ENCODE results near the gene SLC35E1.
"Not testable (repeated sequence)": the region's sequence is repeated elsewhere in the genome, so short reads cannot be mapped to it uniquely, and the experiment has no call there.

Gene SLC35E1

GRCh38 chr19:16522559-16523377 is 49.4 kb downstream of the SLC35E1 start:
- no peak for DNase-seq (ENCODE audit: low spot score)

DNA sequence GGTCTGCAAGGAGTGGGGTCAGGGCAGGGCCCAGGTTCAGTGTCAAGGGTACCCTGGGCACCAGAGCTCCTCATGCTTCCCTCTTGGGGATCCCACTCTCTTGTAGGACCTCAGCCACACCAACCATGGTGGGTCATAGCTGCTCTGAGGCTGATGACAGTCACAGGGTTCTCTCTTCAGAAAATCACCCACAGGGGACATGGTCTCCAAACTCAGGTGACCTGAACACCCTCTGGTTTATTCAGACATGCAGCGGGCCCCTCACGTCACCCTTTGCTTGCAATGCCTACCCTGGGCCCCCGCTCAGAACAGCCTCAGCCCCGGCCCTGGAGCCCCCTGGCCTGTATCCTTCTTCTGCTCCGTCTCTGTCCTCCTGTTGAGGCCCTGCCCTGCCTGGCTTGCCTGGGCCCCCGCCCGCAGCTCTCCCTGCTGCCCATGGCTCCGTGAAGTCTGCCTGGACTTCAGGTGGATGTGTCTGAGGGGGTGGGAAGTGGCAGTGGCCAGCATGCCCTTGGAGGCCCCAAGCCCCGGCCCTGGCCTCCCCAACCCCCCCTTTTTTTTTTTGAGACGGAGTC is 50.4 kb downstream of the SLC35E1 start:
- no peak for DNase-seq (ENCODE audit: low spot score)

DNA sequence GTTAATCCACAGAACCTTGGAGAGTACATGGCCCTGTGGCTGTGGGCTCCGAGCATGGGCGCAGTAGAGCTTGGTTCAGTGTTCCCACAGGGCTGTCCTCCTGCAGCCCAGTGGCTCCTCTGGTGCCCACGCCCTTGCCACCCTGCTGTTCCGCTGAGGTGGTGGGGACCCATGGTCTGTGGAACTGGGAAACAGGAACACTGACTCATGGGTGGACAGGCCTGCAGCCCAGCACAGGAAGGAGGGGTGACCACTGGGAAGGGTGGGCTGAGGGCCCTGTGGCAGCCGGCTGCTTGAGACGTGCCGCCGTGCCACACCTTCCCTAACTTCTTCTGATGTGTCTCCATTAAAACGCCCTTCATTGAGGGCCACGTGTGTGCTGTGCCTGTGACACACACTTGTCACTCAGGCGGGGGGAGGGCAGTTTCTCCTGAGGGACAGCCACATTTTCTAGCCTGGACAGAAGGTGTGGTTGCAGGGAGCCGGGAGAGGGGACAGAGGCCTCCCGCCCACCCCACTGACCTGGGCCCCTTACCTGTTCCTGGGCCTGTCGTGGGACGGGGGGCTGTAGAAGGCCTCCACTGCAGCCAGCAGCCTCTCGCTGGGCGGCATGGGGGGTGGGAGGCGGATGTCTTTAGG is 51.1 kb downstream of the SLC35E1 start:
- no peak for DNase-seq (ENCODE audit: low spot score)

DNA sequence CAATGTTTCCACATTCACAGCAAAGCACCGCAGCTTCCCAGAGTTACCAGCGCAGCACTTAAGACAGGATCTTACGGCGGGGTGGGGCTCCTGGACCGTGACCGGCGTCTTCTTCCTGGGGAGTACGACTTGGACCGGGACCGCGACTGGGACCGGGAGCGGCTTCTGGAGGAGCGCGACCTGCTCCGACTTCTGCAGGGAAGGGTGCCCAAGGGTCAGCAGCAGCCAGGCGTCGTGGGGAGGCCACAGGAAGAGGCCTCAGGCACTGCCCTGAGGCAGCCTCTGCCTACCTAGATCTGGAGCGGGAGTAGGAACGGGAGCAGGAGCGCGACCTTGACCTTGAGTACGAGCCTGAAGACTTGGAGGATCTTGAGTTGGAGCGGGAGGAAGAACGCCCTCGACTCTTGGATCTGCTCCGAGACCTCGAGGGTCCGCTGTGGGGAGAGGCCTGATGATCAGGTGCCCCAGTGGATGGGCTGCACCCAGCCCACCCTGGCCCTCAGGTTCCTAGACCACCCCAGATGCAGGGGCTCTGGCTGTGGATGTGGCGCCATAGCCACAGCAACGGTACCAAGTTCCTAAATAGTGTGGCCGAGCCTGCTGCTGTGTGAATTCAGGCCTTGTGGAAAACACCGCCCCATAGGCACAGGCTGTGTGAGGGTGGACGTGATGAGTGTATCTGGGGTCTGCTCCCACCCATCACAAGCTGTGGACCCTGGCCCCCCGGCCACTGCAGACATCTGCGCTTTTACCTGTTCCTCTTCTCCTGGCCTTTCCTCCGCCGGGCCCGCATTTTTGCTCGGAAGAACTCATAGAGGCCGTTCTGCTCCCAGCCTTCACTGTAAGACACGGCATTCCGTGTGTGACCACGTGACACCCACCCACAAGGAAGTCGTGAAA is 51.9 kb downstream of the SLC35E1 start:
- DNase-seq (ENCODE audit: low spot score): no peak

DNA sequence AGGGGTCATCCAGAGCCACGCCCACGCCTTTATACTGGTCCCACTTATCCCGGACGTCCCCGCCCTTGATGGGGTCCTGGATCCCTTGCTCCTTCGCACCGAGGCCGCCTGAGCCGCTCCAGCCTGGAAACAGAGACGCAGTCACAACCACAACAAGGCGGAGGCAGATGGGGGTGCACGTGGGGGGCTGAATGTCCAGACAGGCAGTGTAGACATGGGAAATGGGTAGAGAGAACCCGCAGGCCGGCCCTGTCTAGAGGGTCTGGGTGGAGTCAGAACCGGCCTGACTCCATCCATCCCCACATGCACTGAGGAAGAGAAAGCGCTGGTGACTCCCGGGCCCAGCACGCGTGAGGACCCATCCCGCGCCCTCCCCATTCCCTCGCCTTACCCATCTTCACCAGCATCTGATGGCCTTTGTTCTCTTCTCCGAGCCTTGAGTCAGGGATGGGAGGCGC is 53.0 kb downstream of the SLC35E1 start:
- no peak for DNase-seq (ENCODE audit: low spot score)

- DNase-seq (ENCODE audit: low spot score): no peak
Observed at GRCh38 chr19:16518483-16519229, 53.6 kb downstream of the SLC35E1 start.

GRCh38 chr19:16518061-16518460 is 54.2 kb downstream of the SLC35E1 start:
- DNase-seq (ENCODE audit: low spot score): no peak

DNA sequence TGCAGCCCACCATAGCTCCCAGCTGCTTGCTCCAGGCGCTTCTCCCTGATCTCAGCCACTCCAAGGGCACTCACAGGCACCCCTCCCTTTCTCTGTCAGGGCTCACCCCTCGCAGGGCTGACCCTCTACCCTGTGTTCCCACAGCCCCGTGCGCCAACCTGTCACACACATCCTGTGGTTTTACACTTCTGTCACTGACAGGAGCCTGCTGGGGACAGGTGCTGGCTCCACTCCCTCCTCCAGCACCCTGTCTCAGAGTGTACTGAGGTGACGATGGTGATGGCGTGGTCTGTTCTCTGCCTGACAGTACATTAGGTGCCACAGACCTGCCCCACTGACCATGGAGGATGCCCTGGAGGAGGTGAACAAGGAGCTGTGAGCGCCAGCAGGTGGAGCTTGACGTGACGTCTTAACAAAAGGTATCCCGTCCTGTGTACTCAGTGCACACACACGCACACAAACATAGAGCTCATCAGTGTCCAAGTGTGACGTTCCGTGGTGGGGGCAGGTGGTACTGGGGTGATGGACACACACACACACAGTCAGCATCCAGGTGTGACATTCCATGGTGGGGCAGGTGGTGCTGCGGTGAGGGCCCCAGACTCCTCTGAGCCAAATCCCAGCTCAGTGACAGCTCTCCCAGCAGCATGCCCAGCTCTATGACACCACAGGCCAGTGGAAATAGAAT is 55.1 kb downstream of the SLC35E1 start:
- no peak for DNase-seq (ENCODE audit: low spot score)

GRCh38 chr19:16516381-16516780 is 55.8 kb downstream of the SLC35E1 start:
- DNase-seq (ENCODE audit: low spot score): no peak

DNA sequence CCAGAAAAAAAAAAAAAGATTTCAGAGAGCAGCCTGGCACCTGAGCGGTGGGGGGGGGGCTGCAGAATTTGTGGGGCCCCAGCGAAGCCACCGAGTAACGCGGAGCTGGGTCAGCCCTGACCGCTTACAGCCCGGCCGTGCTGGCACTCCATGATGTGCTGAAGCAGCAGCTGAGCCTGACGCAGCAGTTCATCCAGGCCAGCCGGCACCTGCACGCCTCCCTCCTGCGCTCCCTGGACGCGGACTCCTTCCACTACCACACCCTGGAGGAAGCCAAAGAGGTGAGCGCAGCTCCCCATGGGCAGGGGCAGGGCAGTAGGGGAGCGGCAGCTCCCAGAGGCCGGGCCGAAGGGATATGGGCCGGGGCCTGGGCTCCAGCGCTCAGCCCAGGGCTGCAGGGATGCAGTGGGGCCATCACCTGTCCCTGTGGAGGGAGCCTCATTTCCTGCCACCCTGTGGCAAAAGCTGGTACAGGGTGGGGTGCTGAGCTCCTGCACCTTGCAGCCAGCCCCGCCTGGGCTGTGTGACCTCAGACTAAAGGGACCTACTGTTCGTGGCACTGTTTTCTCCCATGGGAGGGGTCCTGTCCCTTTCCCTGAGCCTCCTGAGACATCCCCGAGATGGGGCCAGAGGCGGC is 57.7 kb downstream of the SLC35E1 start:
- DNase-seq (ENCODE audit: low spot score): no peak

DNA sequence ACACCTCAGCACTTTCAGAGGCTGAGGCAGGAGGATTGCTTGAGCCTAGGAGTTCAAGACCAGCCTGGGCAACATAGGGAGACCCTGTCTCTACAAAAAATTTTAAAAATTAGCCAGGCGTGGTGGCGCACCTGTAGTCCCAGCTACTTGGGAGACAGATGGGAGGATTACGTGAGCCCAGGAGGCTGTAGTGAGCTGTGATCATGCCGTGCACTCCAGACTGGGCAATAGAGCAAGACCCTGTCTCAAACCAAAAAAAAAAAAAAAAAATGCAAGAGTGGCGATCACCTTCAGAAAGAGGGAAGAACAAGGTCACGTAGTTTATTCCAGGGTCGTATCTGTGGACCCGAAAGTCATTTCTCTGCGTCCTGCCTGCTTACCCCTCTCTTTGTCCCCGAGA is 59.6 kb downstream of the SLC35E1 start:
- not testable (repeated sequence) for DNase-seq (ENCODE audit: low spot score)

DNA sequence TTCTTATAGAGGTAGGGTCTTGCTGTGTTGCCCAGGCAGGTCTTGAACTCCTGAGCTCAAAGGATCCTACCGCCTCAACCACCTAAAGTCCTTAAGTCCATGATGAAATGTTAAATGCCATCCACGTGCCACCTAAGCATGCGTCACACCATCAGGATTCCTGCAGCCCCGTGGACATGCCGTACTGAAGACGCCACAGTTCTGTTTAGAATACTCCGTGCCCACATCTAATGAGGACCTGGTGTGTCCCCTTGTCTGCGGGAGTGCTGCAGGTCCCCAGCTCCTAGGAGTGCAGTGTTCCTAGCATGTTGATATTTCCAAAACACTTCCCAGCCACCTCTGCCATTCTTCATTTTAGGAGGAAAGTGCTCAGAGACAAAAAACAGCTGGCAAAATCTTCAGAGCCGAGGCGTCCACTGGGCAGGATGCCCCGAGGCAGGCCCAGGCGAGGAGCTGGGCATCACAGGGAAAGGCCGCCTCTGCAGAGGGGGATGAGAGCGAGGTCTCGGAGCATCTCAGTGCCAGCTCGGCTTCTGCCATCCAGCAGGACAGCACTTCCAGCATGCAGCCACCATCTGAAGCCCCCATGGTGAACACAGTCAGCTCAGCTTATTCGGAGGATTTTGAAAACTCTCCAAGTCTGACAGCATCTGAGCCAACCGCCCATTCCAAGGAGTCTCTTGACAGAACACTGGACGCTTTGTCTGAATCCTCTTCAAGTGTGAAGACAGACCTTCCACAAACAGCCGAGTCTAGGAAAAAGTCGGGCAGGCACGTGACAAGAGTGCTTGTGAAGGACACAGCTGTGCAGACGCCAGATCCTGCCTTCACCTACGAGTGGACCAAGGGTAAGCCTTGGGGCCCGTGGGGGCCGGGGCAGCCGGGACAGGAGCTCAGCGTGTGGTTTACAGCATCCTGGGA is 62.8 kb downstream of the SLC35E1 start:
- peak; percentile 59 for DNase-seq (ENCODE audit: low spot score)

DNA sequence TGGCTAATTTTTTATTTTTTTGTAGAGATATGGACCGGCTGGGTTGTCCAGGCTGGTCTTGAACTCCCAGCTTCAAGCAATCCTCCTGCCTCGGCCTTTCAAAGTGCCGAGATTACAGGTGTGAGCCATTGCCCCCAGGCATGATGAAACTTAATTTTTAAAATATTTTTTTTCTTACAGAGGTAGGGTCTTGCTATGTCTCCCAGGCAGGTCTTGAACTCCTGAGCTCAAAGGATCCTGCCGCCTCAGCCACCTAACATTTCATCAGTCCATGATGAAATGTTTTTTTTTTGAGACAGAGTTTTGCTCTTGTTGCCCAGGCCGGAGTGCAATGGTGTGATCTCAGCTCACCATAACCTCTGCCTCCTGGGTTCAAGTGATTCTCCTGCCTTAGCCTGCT is 63.7 kb downstream of the SLC35E1 start:
- no peak for DNase-seq (ENCODE audit: low spot score)

GRCh38 chr19:16506961-16507360 is 65.3 kb downstream of the SLC35E1 start:
- DNase-seq (ENCODE audit: low spot score): no peak

- DNase-seq (ENCODE audit: low spot score): not testable (repeated sequence)
Observed at GRCh38 chr19:16506161-16506560, 66.1 kb downstream of the SLC35E1 start.

GRCh38 chr19:16504271-16504670 is 67.9 kb downstream of the SLC35E1 start:
- no peak for DNase-seq (ENCODE audit: low spot score)
